ENCODE results near the gene GNG12.
"Not testable (repeated sequence)": the region's sequence is repeated elsewhere in the genome, so short reads cannot be mapped to it uniquely, and the experiment has no call there.

Gene GNG12

GRCh38 chr1:67735806-67736627, 97.2 kb downstream of the GNG12 start:
- DNase-seq (ENCODE audit: extremely low read depth in 1 of 2, low read depth in 1 of 2), result no peak

- no peak for DNase-seq (ENCODE audit: extremely low read depth in 1 of 2, low read depth in 1 of 2)
These were observed 98.1 kb downstream of the GNG12 start for GRCh38 chr1:67735206-67735605.

GRCh38 chr1:67734323-67734690, 99.0 kb downstream of the GNG12 start:
- DNase-seq (ENCODE audit: extremely low read depth in 1 of 2, low read depth in 1 of 2), result no peak

GRCh38 chr1:67733681-67734322, 99.5 kb downstream of the GNG12 start:
- no peak for DNase-seq (ENCODE audit: extremely low read depth in 1 of 2, low read depth in 1 of 2)

- DNase-seq (ENCODE audit: extremely low read depth in 1 of 2, low read depth in 1 of 2), result no peak
These were observed 100.5 kb downstream of the GNG12 start for GRCh38 chr1:67732750-67733151.

- DNase-seq (ENCODE audit: extremely low read depth in 1 of 2, low read depth in 1 of 2), result no peak
These were observed 101.9 kb downstream of the GNG12 start for GRCh38 chr1:67731322-67731721.

- not testable (repeated sequence) for DNase-seq (ENCODE audit: extremely low read depth in 1 of 2, low read depth in 1 of 2)
These were observed 103.0 kb downstream of the GNG12 start for GRCh38 chr1:67730312-67730711.

- no peak for DNase-seq (ENCODE audit: extremely low read depth in 1 of 2, low read depth in 1 of 2)
These were observed 103.4 kb downstream of the GNG12 start for GRCh38 chr1:67729872-67730271.

- no peak for DNase-seq (ENCODE audit: extremely low read depth in 1 of 2, low read depth in 1 of 2)
These were observed 107.0 kb downstream of the GNG12 start for GRCh38 chr1:67726224-67726623.

GRCh38 chr1:67724928-67725560, 108.2 kb downstream of the GNG12 start:
- DNase-seq (ENCODE audit: extremely low read depth in 1 of 2, low read depth in 1 of 2), result no peak

GRCh38 chr1:67723620-67724019, 109.6 kb downstream of the GNG12 start:
- DNase-seq (ENCODE audit: extremely low read depth in 1 of 2, low read depth in 1 of 2), result no peak

GRCh38 chr1:67723126-67723525, 110.1 kb downstream of the GNG12 start:
- DNase-seq (ENCODE audit: extremely low read depth in 1 of 2, low read depth in 1 of 2), result no peak

GRCh38 chr1:67722292-67722944, 110.8 kb downstream of the GNG12 start:
- no peak for DNase-seq (ENCODE audit: extremely low read depth in 1 of 2, low read depth in 1 of 2)

GRCh38 chr1:67721650-67722291, 111.5 kb downstream of the GNG12 start:
- no peak for DNase-seq (ENCODE audit: extremely low read depth in 1 of 2, low read depth in 1 of 2)

GRCh38 chr1:67721112-67721511, 112.2 kb downstream of the GNG12 start:
- no peak for DNase-seq (ENCODE audit: extremely low read depth in 1 of 2, low read depth in 1 of 2)

GRCh38 chr1:67719329-67720196, 113.7 kb downstream of the GNG12 start:
- no peak for DNase-seq (ENCODE audit: extremely low read depth in 1 of 2, low read depth in 1 of 2)

GRCh38 chr1:67717876-67718275, 115.4 kb downstream of the GNG12 start:
- DNase-seq (ENCODE audit: extremely low read depth in 1 of 2, low read depth in 1 of 2), result no peak

- DNase-seq (ENCODE audit: extremely low read depth in 1 of 2, low read depth in 1 of 2), result no peak
These were observed 116.5 kb downstream of the GNG12 start for GRCh38 chr1:67716800-67717199.

GRCh38 chr1:67715819-67716218, 117.4 kb downstream of the GNG12 start:
- no peak for DNase-seq (ENCODE audit: extremely low read depth in 1 of 2, low read depth in 1 of 2)

Measured in activated CD8-positive, alpha-beta memory T cell treated with anti-CD3 and anti-CD28 coated beads for 1 hour (primary cell).